Activated T-cell treated with anti-CD3 and anti-CD28 coated beads, Interleukin-2, amount 50 U/mL, for 72 hours (primary cell): ENCODE results near the gene PRR30. TPM values are rescaled to one million over a fixed set of nuclear protein-coding genes. Genes with fewer than 3 reads are reported as not detected.
"Not testable (repeated sequence)": the region's sequence is repeated elsewhere in the genome, so short reads cannot be mapped to it uniquely, and the experiment has no call there.

Experiments used
- ATAC-seq, 2 donors: fragments of 150-1000 bp; cut with Tn5 transposase; replicated peaks in 1 of 2; 2 replicates each; pipeline ENCODE4 v1.10.0; 2021; ENCODE audit warnings: moderate library complexity in 2 of 2, mild to moderate bottlenecking in 1 of 2
- DNase-seq, 2 donors: peaks; one replicate each; pipeline ENCODE4 v3.0.0; 2021 to 2022; ENCODE audit warnings: mixed read lengths in 1 of 2
- H3K27ac Mint-ChIP-seq: one replicate; pipeline ENCODE4 v1.8.0; 2022; ENCODE audit warnings: mild to moderate bottlenecking, moderate library complexity, mixed read lengths
- H3K27me3 Mint-ChIP-seq: one replicate; pipeline ENCODE4 v1.8.0; 2022; ENCODE audit warnings: low read depth, mixed read lengths
- H3K36me3 Mint-ChIP-seq, 2 donors: one replicate each; pipeline ENCODE4 v1.8.0; 2022; ENCODE audit warnings: mixed read lengths in 2 of 2, mild to moderate bottlenecking in 1 of 2; ENCODE audit not compliant: insufficient read depth in 2 of 2
- H3K4me1 Mint-ChIP-seq: one replicate; pipeline ENCODE4 v1.8.0; 2022; ENCODE audit warnings: low read depth, mixed read lengths
- H3K4me3 Mint-ChIP-seq, 2 donors: one replicate each; pipeline ENCODE4 v1.8.0; 2022; ENCODE audit warnings: mild to moderate bottlenecking in 2 of 2, mixed read lengths in 2 of 2, moderate library complexity in 2 of 2
- H3K9me3 Mint-ChIP-seq, 2 donors: one replicate each; pipeline ENCODE4 v1.8.0; 2022; ENCODE audit warnings: mixed read lengths in 2 of 2
- total RNA-seq, 2 donors: library from RNA; stranded (reverse); gene quantifications; one replicate each; pipeline ENCODE4 v1.2.3, GENCODE V29; 2022

Gene PRR30
- total RNA-seq, 2 donors from 2014 or later = not detected

- no peaks in the 10 kb centered on the region for H3K9me3 Mint-ChIP-seq
- peaks cover 20% of the 10 kb centered on the region for H3K4me1 Mint-ChIP-seq
- peaks cover 2 to 6% of the 10 kb centered on the region in 2 donors for H3K36me3 Mint-ChIP-seq
- ATAC-seq (peak in 1 of 2 donors; percentile 20), DNase-seq (peak; percentile 26 to 28)
- peak overlapping the region; percentile 95 to 97 for H3K4me3 Mint-ChIP-seq
- no peaks in the 10 kb centered on the region for H3K27me3 Mint-ChIP-seq
- H3K27ac Mint-ChIP-seq = peak overlapping the region; percentile 79
Measured at GRCh38 chr2:27133195-27133875, 5.9 kb downstream of the PRR30 start.

DNA sequence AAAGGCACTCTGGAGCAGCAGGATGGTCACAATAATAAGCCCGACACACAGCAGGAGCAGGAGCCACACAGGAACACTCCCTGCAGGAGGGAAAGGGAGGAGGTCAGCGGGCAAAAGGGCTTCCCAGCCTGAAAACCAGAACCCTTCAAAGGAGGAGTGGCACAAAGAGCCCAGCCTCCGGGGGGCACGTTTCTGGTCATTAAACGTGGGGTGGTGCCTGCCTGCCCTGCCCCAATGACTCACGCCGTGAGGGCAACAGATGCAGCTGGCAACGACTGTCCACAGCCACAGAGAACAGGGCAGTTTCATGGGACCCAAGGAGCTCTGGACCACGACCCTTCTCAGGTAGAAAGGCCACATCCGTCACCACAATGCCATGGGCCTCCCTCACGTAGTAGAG, 7.8 kb downstream of the PRR30 start:
- Mint-ChIP-seq H3K27ac (no peak overlapping the region), H3K36me3 (peaks cover 2 to 6% of the 10 kb centered on the region in 2 donors), H3K4me3 (no peak overlapping the region), H3K27me3 (no peaks in the 10 kb centered on the region), H3K4me1 (peaks cover 20% of the 10 kb centered on the region), H3K9me3 (no peaks in the 10 kb centered on the region)
- no peak for ATAC-seq
- no peak for DNase-seq

DNA sequence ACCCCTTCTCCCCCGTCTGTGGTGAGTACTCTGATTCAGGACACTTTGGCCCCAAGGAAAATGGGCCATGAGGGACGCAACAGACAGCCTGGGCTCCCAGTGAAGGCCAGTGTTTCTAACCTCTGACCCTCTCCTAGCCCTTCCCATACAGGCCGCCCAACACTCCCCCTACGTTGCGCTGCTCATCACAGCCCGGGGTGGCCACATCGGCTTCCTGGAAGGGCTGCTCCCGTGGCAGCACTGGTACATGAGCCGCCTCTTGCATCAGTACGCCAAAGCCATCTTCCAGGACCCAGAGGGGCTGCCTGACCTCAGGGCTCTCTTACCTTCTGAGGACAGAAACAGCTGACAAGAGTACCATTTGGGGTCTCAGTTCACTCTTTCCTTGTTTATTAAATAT, 8.8 kb downstream of the PRR30 start:
- ATAC-seq (no peak), DNase-seq (no peak)
- Mint-ChIP-seq H3K9me3 (no peaks in the 10 kb centered on the region), H3K4me3 (no peak overlapping the region), H3K36me3 (peaks cover 2 to 6% of the 10 kb centered on the region in 2 donors), H3K27ac (no peak overlapping the region), H3K4me1 (peaks cover 20% of the 10 kb centered on the region), H3K27me3 (no peaks in the 10 kb centered on the region)

- no peaks in the 10 kb centered on the region for H3K27me3 Mint-ChIP-seq
- H3K4me3 Mint-ChIP-seq = no peak overlapping the region
- H3K36me3 Mint-ChIP-seq = peaks cover 0 to 6% of the 10 kb centered on the region in 2 donors
- DNase-seq = no peak
- peaks cover 15% of the 10 kb centered on the region for H3K4me1 Mint-ChIP-seq
- no peak overlapping the region for H3K27ac Mint-ChIP-seq
- ATAC-seq = no peak
- no peaks in the 10 kb centered on the region for H3K9me3 Mint-ChIP-seq
Measured at GRCh38 chr2:27128668-27129571, 10.3 kb downstream of the PRR30 start.

- peaks cover 15% of the 10 kb centered on the region for H3K4me1 Mint-ChIP-seq
- H3K4me3 Mint-ChIP-seq = no peak overlapping the region
- ATAC-seq (no peak), DNase-seq (no peak)
- H3K9me3 Mint-ChIP-seq = no peaks in the 10 kb centered on the region
- H3K36me3 Mint-ChIP-seq = peaks cover 0 to 3% of the 10 kb centered on the region in 2 donors
- H3K27me3 Mint-ChIP-seq = no peaks in the 10 kb centered on the region
- no peak overlapping the region for H3K27ac Mint-ChIP-seq
Measured at GRCh38 chr2:27127883-27128667, 11.1 kb downstream of the PRR30 start.

DNA sequence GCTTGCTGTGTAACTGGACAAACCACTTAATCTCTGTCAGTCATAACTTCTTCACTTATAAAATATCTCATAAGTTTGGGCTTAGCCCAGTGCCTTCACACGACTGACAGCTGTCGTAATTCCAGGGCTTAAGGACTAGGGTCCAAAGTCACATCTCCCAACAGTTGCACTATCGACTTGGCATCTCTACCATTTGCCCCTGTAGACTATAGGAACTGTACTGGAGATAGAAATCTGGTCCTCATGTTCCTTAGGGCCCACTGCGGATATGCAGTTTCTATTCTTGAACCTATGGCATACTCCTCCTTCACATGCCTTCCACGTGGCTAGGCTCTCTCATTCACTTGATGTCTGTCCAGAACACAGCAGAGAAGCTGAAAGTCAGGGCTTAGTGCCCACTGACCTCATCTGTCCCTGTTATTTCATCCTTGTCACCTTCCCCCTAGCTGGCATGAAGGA, 12.9 kb downstream of the PRR30 start:
- Mint-ChIP-seq H3K27ac (no peak overlapping the region), H3K36me3 (no peaks in the 10 kb centered on the region), H3K27me3 (peaks cover 16% of the 10 kb centered on the region), H3K4me1 (peaks cover 14% of the 10 kb centered on the region), H3K4me3 (no peak overlapping the region), H3K9me3 (no peaks in the 10 kb centered on the region)
- DNase-seq = no peak
- ATAC-seq = no peak

DNA sequence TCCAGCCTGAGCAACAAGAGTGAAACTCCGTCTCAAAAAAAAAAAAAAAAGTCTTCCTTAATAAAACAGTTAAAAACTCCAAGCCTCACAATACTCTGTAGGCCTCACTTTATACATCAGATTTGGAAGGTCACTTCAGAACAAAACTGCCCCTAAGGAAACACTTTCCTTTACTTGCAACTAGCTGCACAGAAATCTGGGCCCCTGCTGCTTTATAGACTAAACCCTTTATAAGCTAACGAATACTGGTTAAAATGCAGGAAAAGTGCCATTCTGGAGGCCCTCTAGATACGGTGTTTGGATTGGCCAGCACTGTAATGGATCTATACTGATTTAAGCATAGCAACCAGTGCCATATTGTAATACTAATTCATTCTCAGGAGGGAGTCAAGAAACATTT, 14.1 kb downstream of the PRR30 start:
- DNase-seq (no peak), ATAC-seq (no peak)
- Mint-ChIP-seq H3K36me3 (no peaks in the 10 kb centered on the region), H3K4me1 (peaks cover 14% of the 10 kb centered on the region), H3K27me3 (peaks cover 25% of the 10 kb centered on the region), H3K9me3 (no peaks in the 10 kb centered on the region), H3K27ac (no peak overlapping the region), H3K4me3 (no peak overlapping the region)

DNA sequence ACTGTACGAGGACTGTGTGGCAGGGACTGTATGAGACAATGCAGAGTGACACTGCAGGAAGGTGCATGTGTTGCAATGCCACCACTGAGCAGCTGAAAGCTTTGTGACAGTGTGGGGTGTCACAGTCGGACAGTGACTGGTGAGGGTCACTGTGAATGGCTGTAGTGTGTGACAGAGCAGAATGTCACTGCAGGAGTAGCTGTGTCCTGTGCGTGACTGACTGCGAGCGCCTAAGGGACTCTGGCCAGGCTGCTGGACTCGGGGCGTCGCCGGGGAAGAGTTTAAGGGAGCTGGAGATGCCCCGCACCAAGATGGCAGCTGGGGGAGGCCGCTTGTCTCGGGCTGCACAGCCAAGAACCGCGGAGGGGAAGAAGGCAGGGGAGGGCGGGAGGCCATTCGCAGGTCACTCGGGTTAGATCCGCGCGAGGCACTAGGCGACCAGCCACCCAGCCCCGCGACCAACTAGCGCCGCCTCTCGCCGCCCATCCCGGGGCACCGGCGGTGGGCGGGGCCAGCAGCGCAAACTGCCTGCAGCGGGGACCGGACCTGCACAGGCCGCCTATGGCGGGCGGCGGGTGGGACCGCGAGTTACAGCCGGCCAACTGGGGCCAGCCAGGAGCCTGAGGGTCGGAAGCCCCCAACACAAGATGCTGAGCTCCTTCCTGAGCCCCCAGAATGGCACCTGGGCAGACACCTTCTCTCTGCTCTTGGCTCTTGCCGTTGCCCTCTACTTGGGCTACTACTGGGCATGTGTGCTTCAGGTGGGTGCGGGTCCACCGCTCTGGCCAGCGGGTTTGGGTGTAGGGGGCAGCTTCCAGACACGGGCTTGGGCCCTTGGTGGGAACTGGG, 15.7 kb downstream of the PRR30 start, which contains the start of gene ABHD1:
TSS of gene ABHD1 (plus strand) at position 514 of the 849 bp plus-strand sequence. CDS start at position 648, 134 bp downstream.
- Mint-ChIP-seq H3K27me3 (peaks cover 34% of the 10 kb centered on the region), H3K4me1 (peaks cover 21% of the 10 kb centered on the region), H3K9me3 (no peaks in the 10 kb centered on the region), H3K36me3 (no peaks in the 10 kb centered on the region), H3K27ac (peak within 1 kb of the TSS; percentile 9), H3K4me3 (peak within 1 kb of the TSS; percentile 91)
- DNase-seq (peak; percentile 75 to 78), ATAC-seq (peak; percentile 88 to 90)

DNA sequence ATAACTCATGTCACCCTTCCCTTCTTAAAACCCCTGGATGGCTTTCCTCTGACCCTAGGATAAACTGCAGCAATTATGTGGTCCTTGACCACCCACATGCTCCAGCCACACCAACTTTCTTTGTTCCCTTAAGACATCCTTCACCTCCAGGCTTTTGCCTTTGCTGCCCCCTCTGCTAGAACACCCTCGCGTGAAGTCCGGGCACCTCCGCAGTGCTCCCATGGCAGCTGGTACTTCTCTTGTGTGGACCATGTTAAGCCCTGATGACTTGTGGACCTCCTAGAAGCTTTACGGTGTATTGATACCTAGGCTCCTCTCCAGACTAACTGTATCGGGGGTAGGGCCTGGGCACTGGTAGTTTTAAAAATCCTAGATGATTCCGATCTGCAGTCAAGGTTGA, 16.4 kb downstream of the PRR30 start:
- H3K9me3 Mint-ChIP-seq = no peaks in the 10 kb centered on the region
- peaks cover 39% of the 10 kb centered on the region for H3K27me3 Mint-ChIP-seq

DNA sequence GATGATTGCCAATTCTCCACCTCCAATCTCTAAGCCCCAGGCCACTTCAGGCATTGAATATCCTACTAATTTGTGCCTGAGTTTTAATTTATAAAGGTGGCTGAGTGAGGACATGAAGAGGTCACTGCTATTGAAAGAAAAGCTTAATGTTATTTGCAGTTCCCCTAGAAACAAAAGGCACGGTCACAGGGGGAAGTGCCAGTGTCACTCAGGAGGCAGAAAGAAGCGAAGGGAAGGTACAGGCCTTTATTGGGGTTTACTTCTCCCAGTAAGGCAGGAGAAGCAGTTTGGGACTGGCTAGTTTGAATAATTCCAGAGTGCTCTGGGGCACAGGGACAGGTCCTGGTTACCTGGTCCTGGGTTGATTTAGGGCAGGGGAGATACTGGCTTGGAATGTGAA, 17.3 kb downstream of the PRR30 start:
- ATAC-seq (no peak), DNase-seq (no peak)
- Mint-ChIP-seq H3K27ac (no peak overlapping the region), H3K36me3 (no peaks in the 10 kb centered on the region), H3K9me3 (no peaks in the 10 kb centered on the region), H3K4me1 (peaks cover 21% of the 10 kb centered on the region), H3K4me3 (no peak overlapping the region), H3K27me3 (peaks cover 41% of the 10 kb centered on the region)

More for the DNA sequence above, 16.4 kb downstream of the PRR30 start:
- peaks cover 21% of the 10 kb centered on the region for H3K4me1 Mint-ChIP-seq
- DNase-seq = no peak
- H3K4me3 Mint-ChIP-seq = peak overlapping the region; percentile 91
- ATAC-seq = no peak
- H3K27ac Mint-ChIP-seq = peak overlapping the region; percentile 9
- H3K36me3 Mint-ChIP-seq = no peaks in the 10 kb centered on the region

DNA sequence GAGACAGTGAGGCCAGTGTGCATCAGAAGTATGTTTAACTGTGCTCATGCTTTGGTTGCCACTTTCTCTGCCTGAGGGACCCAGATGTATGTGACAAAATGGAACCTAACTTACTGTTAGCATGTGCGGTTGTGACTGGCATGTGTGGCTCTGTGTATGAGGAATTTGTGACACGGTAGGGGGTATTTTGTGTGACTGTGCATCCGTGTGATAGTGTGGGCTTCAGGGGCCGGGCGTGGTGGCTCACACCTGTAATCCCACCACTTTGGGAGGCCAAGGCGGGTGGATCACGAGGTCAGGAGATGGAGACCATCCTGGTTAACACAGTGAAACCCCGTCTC, 19.9 kb downstream of the PRR30 start:
- not testable (repeated sequence) for ATAC-seq, H3K27ac Mint-ChIP-seq, DNase-seq, H3K9me3 Mint-ChIP-seq, H3K36me3 Mint-ChIP-seq
- H3K27me3 Mint-ChIP-seq = peaks cover 41% of the 10 kb centered on the region
- peak overlapping the region; percentile 77 to 82 for H3K4me3 Mint-ChIP-seq
- peaks cover 21% of the 10 kb centered on the region for H3K4me1 Mint-ChIP-seq
